Upper lobe of right lung (tissue), 1 donor: Measurements from ENCODE around the gene XPNPEP2. TPM values are rescaled to one million over a fixed set of nuclear protein-coding genes. Genes with fewer than 3 reads are reported as not detected.

Source experiments
- ATAC-seq: fragments of 200-7000 bp; cut with Tn5 transposase; one replicate; pipeline ENCODE4 v1.9.1; 2020; ENCODE audit warnings: mild to moderate bottlenecking, moderate library complexity
- DNase-seq: peaks from one replicate; pipeline ENCODE4 v3.0.0-alpha.2; 2020
- H3K27ac ChIP-seq: fragments of 200-600 bp; one replicate; pipeline ENCODE4 v1.8.0; 2022
- H3K27me3 ChIP-seq: fragments of 200-600 bp; one replicate; pipeline ENCODE4 v1.8.0; 2022; ENCODE audit warnings: mild to moderate bottlenecking
- H3K36me3 ChIP-seq: fragments of 200-600 bp; one replicate; pipeline ENCODE4 v1.8.0; 2022
- H3K4me1 ChIP-seq: fragments of 200-600 bp; one replicate; pipeline ENCODE4 v1.8.0; 2022
- H3K4me3 ChIP-seq: fragments of 200-600 bp; one replicate; pipeline ENCODE4 v1.8.0; 2022; ENCODE audit warnings: mild to moderate bottlenecking
- H3K9me3 ChIP-seq: fragments of 200-600 bp; one replicate; pipeline ENCODE4 v1.8.0; 2022
- CTCF ChIP-seq: fragments of 200-600 bp; IDR thresholded peaks from one replicate; pipeline ENCODE4 v1.8.0; 2022; ENCODE audit warnings: antibody characterized with exemption
- intact Hi-C: fragments of 100-400 bp; cut with DNase I; formaldehyde crosslinking; loops from one replicate; pipeline ENCODE4 v1.11.0; 2022
- total RNA-seq: library from RNA; stranded (reverse); fragmentation: NEBNext Ultra II Directional; extraction: Animal tissue kit (Norgen Biotek cat#: 25700); gene quantifications from one replicate; pipeline ENCODE4 v1.2.1, GENCODE V29; 2021
- donor health status: DM: no; HTN: yes; CAD: no; lungs with severe emphysema.

XPNPEP2 gene
- total RNA-seq, 1 donor from 2014 or later: 0.93 TPM

GRCh38 chrX:129768586-129769466 is 30.0 kb downstream of the XPNPEP2 start:
- ATAC-seq (no peak), DNase-seq (no peak)
- no peak overlapping the region for H3K4me3 ChIP-seq
- H3K27me3 ChIP-seq: no peaks in the 10 kb centered on the region
- no peaks in the 10 kb centered on the region for H3K4me1 ChIP-seq
- H3K9me3 ChIP-seq: no peaks in the 10 kb centered on the region
- intact Hi-C loops: no loop called here
- TF ChIP-seq CTCF: no peak
- no peak overlapping the region for H3K27ac ChIP-seq
- H3K36me3 ChIP-seq: no peaks in the 10 kb centered on the region

GRCh38 chrX:129769467-129770154 is 30.8 kb downstream of the XPNPEP2 start:
- peak; percentile 36 for ATAC-seq
- TF ChIP-seq CTCF: no peak
- H3K36me3 ChIP-seq: no peaks in the 10 kb centered on the region
- H3K4me1 ChIP-seq: no peaks in the 10 kb centered on the region
- no peak for DNase-seq
- no peak overlapping the region for H3K27ac ChIP-seq
- H3K4me3 ChIP-seq: no peak overlapping the region
- H3K27me3 ChIP-seq: no peaks in the 10 kb centered on the region
- intact Hi-C loops: no loop called here
- no peaks in the 10 kb centered on the region for H3K9me3 ChIP-seq

- DNase-seq: no peak
- no peak overlapping the region for H3K27ac ChIP-seq
- intact Hi-C loops: no loop called here
Measured at GRCh38 chrX:129771266-129771995, 32.7 kb downstream of the XPNPEP2 start.

GRCh38 chrX:129772796-129773431 is 34.1 kb downstream of the XPNPEP2 start:
- Histone ChIP-seq H3K27me3 (no peaks in the 10 kb centered on the region), H3K9me3 (no peaks in the 10 kb centered on the region), H3K4me1 (no peaks in the 10 kb centered on the region), H3K4me3 (no peak overlapping the region), H3K36me3 (no peaks in the 10 kb centered on the region), H3K27ac (peak overlapping the region; percentile 60)
- intact Hi-C loops: no loop called here
- DNase-seq (peak; percentile 88), ATAC-seq (peak; percentile 89)
- no peak for TF ChIP-seq CTCF

More at GRCh38 chrX:129771266-129771995, 32.7 kb downstream of the XPNPEP2 start:
- Histone ChIP-seq H3K4me1 (no peaks in the 10 kb centered on the region), H3K27me3 (no peaks in the 10 kb centered on the region), H3K36me3 (no peaks in the 10 kb centered on the region), H3K4me3 (no peak overlapping the region), H3K9me3 (no peaks in the 10 kb centered on the region)
- no peak for ATAC-seq
- no peak for TF ChIP-seq CTCF
